SU-DHL-6 (cell line): Measurements from ENCODE around the gene RFTN1.

Experiments used
- EZH2phosphoT487 ChIP-seq: fragments of 200-600 bp; sonication (generic), shearing (Covaris generic); conservative IDR thresholded peaks from 2 replicates; pipeline ENCODE4 v1.6.1; 2018; ENCODE audit warnings: mild to moderate bottlenecking, antibody characterized with exemption, low read length, moderate library complexity, mixed read lengths
- TF ChIP-seq, protein P1 (sequence below): fragments of 200-600 bp; sonication (generic); IDR thresholded peaks from one replicate; pipeline ENCODE4 v1.5.1; 2017; ENCODE audit warnings: antibody characterized with exemption, mild to moderate bottlenecking, low read length, moderate library complexity; ENCODE audit not compliant: insufficient read depth, poor library complexity, severe bottlenecking

DNA sequence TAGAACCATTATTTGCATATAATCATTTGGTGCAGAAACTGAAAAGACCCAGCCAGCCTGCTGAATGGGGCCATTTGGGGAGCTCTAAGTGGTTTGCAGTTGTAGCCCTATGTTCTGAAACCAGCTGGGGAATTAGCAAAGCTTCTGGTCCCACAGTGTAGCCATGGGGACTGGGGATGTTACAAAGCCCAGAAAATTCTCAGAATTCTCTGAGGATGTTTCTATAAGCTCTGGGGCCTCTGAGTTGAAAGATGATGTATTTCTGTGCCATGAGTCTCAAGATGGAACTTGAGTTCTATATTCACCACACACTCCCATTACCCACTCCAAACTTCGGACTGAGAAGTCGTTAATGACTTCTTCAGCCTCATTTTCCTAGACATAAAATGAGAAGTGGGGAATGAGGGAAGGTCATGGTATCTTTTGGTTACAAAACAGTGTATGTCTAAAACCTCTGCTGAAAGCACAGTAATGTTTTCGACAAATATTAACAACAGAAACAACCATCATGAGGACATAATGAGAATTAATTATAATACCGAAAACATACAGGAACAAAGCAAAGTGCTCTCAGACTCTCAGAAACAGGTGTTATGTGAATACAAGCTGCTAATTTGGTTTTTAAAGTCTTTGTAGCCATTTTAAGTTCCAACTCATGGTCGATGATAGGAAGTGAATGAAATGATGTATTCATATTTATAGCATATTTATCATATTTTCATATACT lies 89.4 kb downstream of the RFTN1 start:
- TF ChIP-seq, protein P1, sequence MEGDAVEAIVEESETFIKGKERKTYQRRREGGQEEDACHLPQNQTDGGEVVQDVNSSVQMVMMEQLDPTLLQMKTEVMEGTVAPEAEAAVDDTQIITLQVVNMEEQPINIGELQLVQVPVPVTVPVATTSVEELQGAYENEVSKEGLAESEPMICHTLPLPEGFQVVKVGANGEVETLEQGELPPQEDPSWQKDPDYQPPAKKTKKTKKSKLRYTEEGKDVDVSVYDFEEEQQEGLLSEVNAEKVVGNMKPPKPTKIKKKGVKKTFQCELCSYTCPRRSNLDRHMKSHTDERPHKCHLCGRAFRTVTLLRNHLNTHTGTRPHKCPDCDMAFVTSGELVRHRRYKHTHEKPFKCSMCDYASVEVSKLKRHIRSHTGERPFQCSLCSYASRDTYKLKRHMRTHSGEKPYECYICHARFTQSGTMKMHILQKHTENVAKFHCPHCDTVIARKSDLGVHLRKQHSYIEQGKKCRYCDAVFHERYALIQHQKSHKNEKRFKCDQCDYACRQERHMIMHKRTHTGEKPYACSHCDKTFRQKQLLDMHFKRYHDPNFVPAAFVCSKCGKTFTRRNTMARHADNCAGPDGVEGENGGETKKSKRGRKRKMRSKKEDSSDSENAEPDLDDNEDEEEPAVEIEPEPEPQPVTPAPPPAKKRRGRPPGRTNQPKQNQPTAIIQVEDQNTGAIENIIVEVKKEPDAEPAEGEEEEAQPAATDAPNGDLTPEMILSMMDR: no peak
- no peak for TF ChIP-seq EZH2phosphoT487
